HL-60 (cell line): ENCODE measurements around the gene SLC22A8.

ENCODE experiments used
- CTCF ChIP-seq: IDR thresholded peaks from one replicate; pipeline ENCODE4 v1.5.1; 2011; ENCODE audit warnings: low read length, control low read depth, inconsistent platforms; ENCODE audit not compliant: insufficient read depth
- GABPA ChIP-seq: IDR thresholded peaks from 2 replicates; pipeline ENCODE4 v1.6.1; 2012; ENCODE audit warnings: low read depth

- no peak for TF ChIP-seq CTCF
- TF ChIP-seq GABPA, result no peak
Measured at GRCh38 chr11:63012839-63013238, 2.8 kb downstream of the SLC22A8 start.
